GM21367 (cell line): ENCODE results near the gene STK26.
"Not testable (repeated sequence)": the region's sequence is repeated elsewhere in the genome, so short reads cannot be mapped to it uniquely, and the experiment has no call there.

Source experiments
- ATAC-seq: cut with Tn5 transposase; IDR thresholded peaks from one replicate; pipeline ENCODE4 v1.9.1; 2021; ENCODE audit not compliant: unreplicated experiment

STK26 gene

GRCh38 chrX:132092439-132093065 is 69.5 kb downstream of the STK26 start:
- ATAC-seq: peak; percentile 77

- no peak for ATAC-seq
Measured at GRCh38 chrX:132093239-132093860, 70.2 kb downstream of the STK26 start.

GRCh38 chrX:132094164-132094563 is 71.1 kb downstream of the STK26 start:
- ATAC-seq: no peak

- ATAC-seq: not testable (repeated sequence)
Measured at GRCh38 chrX:132098704-132099103, 75.6 kb downstream of the STK26 start.

GRCh38 chrX:132101206-132101605 is 78.1 kb downstream of the STK26 start:
- ATAC-seq: no peak

- no peak for ATAC-seq
Measured at GRCh38 chrX:132101799-132102198, 78.7 kb downstream of the STK26 start.

GRCh38 chrX:132107291-132107690 is 84.2 kb downstream of the STK26 start:
- no peak for ATAC-seq

- no peak for ATAC-seq
Measured at GRCh38 chrX:132114607-132115006, 91.5 kb downstream of the STK26 start.

GRCh38 chrX:132115792-132116191 is 92.7 kb downstream of the STK26 start:
- no peak for ATAC-seq

- ATAC-seq: no peak
Measured at GRCh38 chrX:132118358-132118757, 95.3 kb downstream of the STK26 start.

GRCh38 chrX:132119283-132119682 is 96.2 kb downstream of the STK26 start:
- no peak for ATAC-seq

- ATAC-seq: no peak
Measured at GRCh38 chrX:132119821-132120515, 96.9 kb downstream of the STK26 start.

- no peak for ATAC-seq
Measured at GRCh38 chrX:132120913-132121312, 97.8 kb downstream of the STK26 start.
